Gastrocnemius medialis (tissue), 4 donors: Measurements from ENCODE around the gene APBB2.

ENCODE experiments used
- CTCF ChIP-seq, 5 experiments: fragments of 450-650 bp in 3 of 5; fragments of 200-600 bp in 2 of 5; sonication (generic) in 2 of 5; IDR thresholded peaks in 4 of 5; conservative IDR thresholded peaks in 1 of 5; 1 replicate in 4 of 5; 2 replicates in 1 of 5; pipeline ENCODE4 v1.5.1; 2016 to 2019; ENCODE audit warnings: antibody characterized with exemption in 5 of 5, mild to moderate bottlenecking in 3 of 5, moderate library complexity in 3 of 5
- POLR2A ChIP-seq, 2 donors: fragments of 450-650 bp; IDR thresholded peaks; one replicate each; pipeline ENCODE4 v1.6.1; 2017; ENCODE audit warnings: antibody characterized with exemption in 2 of 2, mild to moderate bottlenecking in 2 of 2, moderate library complexity in 2 of 2

- TF ChIP-seq CTCF (IDR thresholded peaks at IDR 0.05 in 4 of 5, conservative IDR thresholded peaks at IDR 0.05 in 1 of 5) (no peak), POLR2A (IDR thresholded peaks at IDR 0.05) (no peak)
These were observed 308.9 kb downstream of the APBB2 start for GRCh38 chr4:40905414-40905813.
